ENCODE data around the gene PRKCH. TPM values are rescaled to one million over a fixed set of nuclear protein-coding genes. Genes with fewer than 3 reads are reported as not detected.
A peak's percentile ranks its signal among the peaks of the same experiment; 100 is the strongest.

PRKCH gene
- total and polyA plus RNA-seq, 2 of the 13 experiments (the other 11 are each of a cell fraction or from before 2014, with no cell fraction given) = 0.48 to 1.3 TPM

- H2AFZ ChIP-seq (ENCODE audit: low read length) = no peak overlapping the region
- peak overlapping the region; percentile 43 for H3K27ac ChIP-seq (ENCODE audit: extremely low read length, insufficient read depth, low read length)
- WGBS (ENCODE audit: low lambda C conversion rate) = 3% methylated on average over 1 of the region's 1 CpG
- in situ Hi-C loops (cut with HindIII; ENCODE audit: extremely low pct_ligation_motif_present, low pct_unique_long_range_greater_than_20kb) (loop anchor here (25.0 kb wide), 1 partner anchor 560 kb away; no protein-coding TSS in a partner anchor), intact Hi-C loops (cut with micrococcal nuclease; ENCODE audit: unreplicated experiment) (loop anchor here (1.0 kb wide), 1 partner anchor 8 kb away; no protein-coding TSS in a partner anchor)
- H3K27me3 ChIP-seq (ENCODE audit: control insufficient read depth in 1 of 2, insufficient read depth in 2 of 2, low read length in 2 of 2) = no peaks in the 10 kb centered on the region
- no peak overlapping the region; a peak in 1 of 6 replicates for H3K4me3 ChIP-seq (replicated peaks in 1 of 3; ENCODE audit: insufficient read depth in 1 of 3, low read depth in 2 of 3, low read length in 3 of 3)
- peak; percentile 4 for FAIRE-seq
- ChIA-PET CTCF (ENCODE audit: low intra/inter-chr PET ratio, low total read pairs) (no interaction called here), POLR2A (no interaction called here)
- peak overlapping the region; percentile 44; the same call in 1 of the 2 replicates for H3K4me2 ChIP-seq (ENCODE audit: low read depth, low read length)
- no peaks in the 10 kb centered on the region for H3K9me3 ChIP-seq (ENCODE audit: low read length)
- DNase-seq (ENCODE audit: low spot score) = no peak
- TF ChIP-seq ZNF792 (CRISPR knock-in tag; IDR thresholded peaks at IDR 0.05) (no peak), MEF2D (CRISPR knock-in tag; IDR thresholded peaks at IDR 0.05) (no peak)
- H3K9ac ChIP-seq (ENCODE audit: insufficient read depth, low read depth, low read length) = no peak overlapping the region
- H3K79me2 ChIP-seq (ENCODE audit: insufficient read depth, low read length) = no peaks in the 10 kb centered on the region
- BruUV-seq (replicated peaks) = no TSS peak
- H3K4me1 ChIP-seq (ENCODE audit: insufficient read depth, low read length) = peaks cover 26% of the 10 kb centered on the region
- no peaks in the 10 kb centered on the region for H3K36me3 ChIP-seq (replicated peaks in 1 of 2; ENCODE audit: control insufficient read depth in 1 of 2, insufficient read depth in 2 of 2, low read length in 2 of 2)
- H4K20me1 ChIP-seq (ENCODE audit: insufficient read depth, low read length) = no peaks in the 10 kb centered on the region
- no peak for ATAC-seq
Observed at GRCh38 chr14:61277232-61277631, 44.1 kb upstream of the PRKCH start.

- FAIRE-seq (peak; percentile 60), DNase-seq (ENCODE audit: low spot score) (no peak), ATAC-seq (peak; percentile 62)
- intact Hi-C loops (cut with micrococcal nuclease; ENCODE audit: unreplicated experiment) = loop anchor here (1.0 kb wide), 1 partner anchor 8 kb away; no protein-coding TSS in a partner anchor
- no peaks in the 10 kb centered on the region for H3K36me3 ChIP-seq (replicated peaks in 1 of 2; ENCODE audit: control insufficient read depth in 1 of 2, insufficient read depth in 2 of 2, low read length in 2 of 2)
- no peaks in the 10 kb centered on the region for H3K79me2 ChIP-seq (ENCODE audit: insufficient read depth, low read length)
- H3K9ac ChIP-seq (ENCODE audit: insufficient read depth, low read depth, low read length) = no peak overlapping the region
- 2% methylated on average over 4 of the region's 4 CpGs for WGBS (ENCODE audit: low lambda C conversion rate)
- POLR2A ChIA-PET = no interaction called here
- CTCF ChIA-PET (ENCODE audit: low intra/inter-chr PET ratio, low total read pairs) = no interaction called here
- no peaks in the 10 kb centered on the region for H3K27me3 ChIP-seq (ENCODE audit: control insufficient read depth in 1 of 2, insufficient read depth in 2 of 2, low read length in 2 of 2)
- H3K27ac ChIP-seq (ENCODE audit: extremely low read length, insufficient read depth, low read length) = no peak overlapping the region
- BruUV-seq (replicated peaks) = no TSS peak
- H3K9me3 ChIP-seq (ENCODE audit: low read length) = no peaks in the 10 kb centered on the region
- H4K20me1 ChIP-seq (ENCODE audit: insufficient read depth, low read length) = no peaks in the 10 kb centered on the region
- peak overlapping the region; percentile 44 for H3K4me2 ChIP-seq (ENCODE audit: low read depth, low read length)
- in situ Hi-C loops (cut with HindIII; ENCODE audit: extremely low pct_ligation_motif_present, low pct_unique_long_range_greater_than_20kb) = loop anchor here (25.0 kb wide), 1 partner anchor 560 kb away; no protein-coding TSS in a partner anchor
- no peak overlapping the region for H2AFZ ChIP-seq (ENCODE audit: low read length)
- H3K4me3 ChIP-seq (replicated peaks in 1 of 3; ENCODE audit: insufficient read depth in 1 of 3, low read depth in 2 of 3, low read length in 3 of 3) = peak overlapping the region in 2 of 3 experiments; percentile 19 to 28; a peak in 2 of 6 replicates
- H3K4me1 ChIP-seq (ENCODE audit: insufficient read depth, low read length) = peaks cover 26% of the 10 kb centered on the region
- no peak for TF ChIP-seq ZBTB3 (CRISPR knock-in tag; IDR thresholded peaks at IDR 0.05; ENCODE audit: borderline replicate concordance, low read depth)
- TF ChIP-seq KAT2B (IDR thresholded peaks at IDR 0.05; ENCODE audit: borderline replicate concordance, low read depth, low read length) = no peak
- no peak for TF ChIP-seq SOX6 (IDR thresholded peaks at IDR 0.05)
- TF ChIP-seq SOX6 (CRISPR knock-in tag; IDR thresholded peaks at IDR 0.05) = peak; percentile 15; the same call in 1 of the 2 replicates
- no peak for TF ChIP-seq ZNF691 (CRISPR knock-in tag; IDR thresholded peaks at IDR 0.05; ENCODE audit: borderline replicate concordance, low read depth)
- TF ChIP-seq ZNF136 (CRISPR knock-in tag; IDR thresholded peaks at IDR 0.05; ENCODE audit: low read depth) = no peak
- no peak for TF ChIP-seq ZNF335 (CRISPR knock-in tag; IDR thresholded peaks at IDR 0.05)
- 0 out of 2 replicates have a peak, but pooled peaks have one; percentile 14 for TF ChIP-seq ARID3A (IDR thresholded peaks at IDR 0.05; ENCODE audit: low read depth, low read length)
- no peak for TF ChIP-seq ZBTB43 (CRISPR knock-in tag; conservative IDR thresholded peaks at IDR 0.05)
- TF ChIP-seq NR2F2 (IDR thresholded peaks at IDR 0.05; ENCODE audit: borderline replicate concordance, low read depth) = no peak
- no peak for TF ChIP-seq FIP1L1 (IDR thresholded peaks at IDR 0.05; ENCODE audit: borderline replicate concordance, insufficient read depth, low read depth, low read length)
- TF ChIP-seq TBP (CRISPR knock-in tag; IDR thresholded peaks at IDR 0.05) = no peak
- no peak for TF ChIP-seq ZNF33A (CRISPR knock-in tag; IDR thresholded peaks at IDR 0.05; ENCODE audit: borderline replicate concordance)
- TF ChIP-seq HDAC2 (CRISPR knock-in tag; IDR thresholded peaks at IDR 0.05) = no peak
Observed at GRCh38 chr14:61277784-61278183, 43.6 kb upstream of the PRKCH start.
